Stimulated activated CD4-positive, alpha-beta T cell treated with anti-CD3 and anti-CD28 coated beads, Interleukin-2, amount 100 ng/mL, for 24 hours (primary cell): ENCODE data around the gene SLC22A5.

Source experiments
- DNase-seq, 2 donors: peaks; one replicate each; pipeline ENCODE4 v3.0.0-alpha.2; 2020

The SLC22A5 gene

GRCh38 chr5:132368186-132368585, 1.3 kb upstream of the SLC22A5 start:
- no peak for DNase-seq

DNA sequence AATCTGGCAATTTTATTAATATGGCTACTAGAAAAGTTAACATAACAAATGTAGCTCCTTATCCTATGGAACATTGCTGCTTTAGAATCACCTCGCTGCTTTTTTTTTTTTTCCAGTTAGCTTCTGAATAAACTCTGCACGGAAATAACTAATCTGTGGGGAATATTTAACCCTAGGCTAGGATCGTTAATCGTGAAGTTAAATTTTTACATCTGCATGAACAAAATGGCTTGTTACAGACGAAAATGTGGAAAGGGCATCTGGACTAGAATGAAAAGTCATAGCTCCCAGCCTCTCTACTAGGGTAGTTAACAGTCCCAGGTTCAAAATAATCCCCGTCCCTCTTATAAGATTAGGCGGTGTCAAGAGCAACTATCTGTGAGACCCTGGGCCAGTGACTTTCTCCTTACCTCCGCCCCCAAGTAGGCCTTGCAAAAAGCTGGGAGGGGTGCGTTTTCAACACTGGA, 470 bp upstream of the SLC22A5 start:
- no peak for DNase-seq

DNA sequence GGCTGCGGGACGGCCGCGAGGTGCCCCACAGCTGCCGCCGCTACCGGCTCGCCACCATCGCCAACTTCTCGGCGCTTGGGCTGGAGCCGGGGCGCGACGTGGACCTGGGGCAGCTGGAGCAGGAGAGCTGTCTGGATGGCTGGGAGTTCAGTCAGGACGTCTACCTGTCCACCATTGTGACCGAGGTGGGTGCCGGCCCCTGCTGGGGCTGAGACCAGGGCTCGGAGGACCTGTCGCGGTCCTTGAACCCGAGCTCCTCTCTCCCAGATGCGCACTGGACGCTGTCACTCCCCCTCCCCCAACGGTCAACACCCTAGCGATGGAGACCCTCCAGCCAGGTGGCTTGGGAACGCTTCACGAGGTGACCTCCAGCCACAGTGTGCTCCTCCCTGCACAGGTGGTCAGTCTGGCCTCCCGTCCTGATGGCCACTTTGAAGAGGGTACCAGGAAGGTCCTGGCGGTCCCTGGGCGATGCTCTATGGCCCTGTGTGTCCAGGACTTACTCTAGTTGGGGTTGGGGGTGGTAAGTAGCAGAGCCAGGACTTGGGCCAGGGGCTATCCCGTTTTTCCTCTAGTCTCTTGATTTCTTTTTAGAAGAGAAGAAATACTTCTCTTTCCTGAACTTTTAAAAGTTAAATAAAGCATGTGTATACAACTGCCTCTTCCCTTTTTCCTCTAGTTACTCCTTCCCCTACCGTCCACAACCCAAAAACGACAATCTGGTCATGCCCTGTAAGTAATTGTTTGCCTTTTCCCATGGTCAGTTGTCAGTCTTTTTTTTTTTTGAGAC, 866 bp downstream of the SLC22A5 start:
- no peak for DNase-seq

- no peak for DNase-seq
These were observed 1.6 kb downstream of the SLC22A5 start for GRCh38 chr5:132370971-132371602.

DNA sequence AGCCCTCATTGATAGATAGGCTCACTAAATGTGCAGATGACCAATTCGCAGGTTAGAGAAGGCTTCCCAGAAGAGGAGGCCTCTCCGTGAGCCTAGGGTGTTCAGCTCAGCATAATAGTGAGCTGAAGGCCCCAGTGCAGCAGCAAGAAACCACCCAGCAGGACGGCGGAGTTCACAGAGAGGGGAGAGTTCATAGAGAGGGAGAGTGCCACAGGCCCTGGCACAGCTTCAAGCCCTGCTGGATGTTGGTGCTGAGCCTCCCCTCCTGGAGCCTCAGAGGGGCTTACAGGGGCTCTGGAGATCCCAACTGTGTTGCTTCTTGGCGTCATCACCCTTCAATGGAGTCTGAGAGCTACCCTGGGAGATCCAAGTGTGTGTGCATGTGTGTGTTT, 2.1 kb downstream of the SLC22A5 start:
- DNase-seq = no peak

GRCh38 chr5:132372127-132372526, 2.6 kb downstream of the SLC22A5 start:
- DNase-seq = no peak

- no peak for DNase-seq
These were observed 3.0 kb downstream of the SLC22A5 start for GRCh38 chr5:132372542-132372941.

DNA sequence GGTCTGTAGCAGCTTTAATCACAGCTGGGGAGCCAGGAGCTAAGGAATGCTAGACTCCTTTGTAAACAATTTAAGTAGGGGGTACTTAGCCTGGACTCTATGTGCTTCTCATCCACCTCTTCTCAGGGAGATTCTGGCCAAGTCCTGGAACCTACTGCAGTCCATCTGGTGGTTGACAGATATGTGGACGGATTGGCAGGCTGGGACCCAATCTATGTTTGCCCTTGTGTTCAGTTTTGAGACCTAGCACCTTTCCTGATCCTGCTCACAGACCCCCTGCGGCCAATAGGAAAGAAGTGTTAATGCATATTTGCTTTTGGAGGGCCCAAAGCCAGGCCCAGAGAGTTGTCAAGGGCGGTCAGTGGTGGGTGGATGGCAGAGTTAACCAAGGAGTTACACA, 6.4 kb downstream of the SLC22A5 start:
- DNase-seq = no peak

DNA sequence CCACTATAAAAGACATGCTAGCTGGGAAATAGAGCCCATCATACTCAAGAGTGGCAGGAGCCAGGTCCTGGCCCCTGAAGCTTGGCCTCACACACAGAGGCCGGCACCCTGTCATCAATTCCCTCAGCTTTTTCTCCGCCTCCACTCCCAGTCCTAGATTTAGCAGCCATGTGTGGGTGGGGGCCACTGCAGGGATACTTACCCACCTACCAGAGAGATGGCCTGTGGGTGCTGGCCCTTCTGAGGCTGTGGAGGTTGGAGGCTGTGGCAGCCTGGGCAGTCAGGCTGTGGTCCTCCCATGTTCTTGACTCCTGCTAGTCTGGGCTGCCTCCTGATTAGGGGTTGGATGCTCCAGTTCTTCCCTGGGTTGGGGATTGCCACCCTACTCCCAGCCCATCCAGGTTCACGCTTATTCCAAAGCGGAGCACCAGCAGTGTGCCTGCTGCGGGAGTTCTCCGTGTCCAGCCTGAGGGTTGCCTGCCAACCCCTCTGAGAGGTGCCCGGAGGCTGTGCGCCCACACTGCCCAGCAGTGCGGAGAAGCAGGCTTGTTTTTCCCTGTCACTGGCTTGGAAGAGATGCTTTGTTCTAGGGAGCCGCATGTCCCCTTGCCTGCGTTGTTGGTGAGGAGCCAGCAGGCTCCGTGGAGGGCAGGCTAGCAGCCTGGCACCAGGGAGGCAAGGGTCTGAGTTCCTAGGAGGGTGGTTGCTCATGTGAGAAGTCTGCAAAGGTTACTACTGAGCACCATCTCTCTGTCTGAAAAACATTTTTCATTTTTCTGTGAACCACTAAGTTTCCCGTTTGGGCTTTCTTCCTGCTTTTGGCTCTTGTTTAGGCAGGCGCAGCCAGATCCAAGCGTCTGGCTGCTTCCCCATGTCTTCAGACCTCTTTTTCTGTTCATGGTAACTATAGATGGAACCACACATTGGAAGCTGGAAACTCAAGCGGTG, 7.5 kb downstream of the SLC22A5 start:
- DNase-seq = no peak

- no peak for DNase-seq
These were observed 8.2 kb downstream of the SLC22A5 start for GRCh38 chr5:132377738-132378137.

GRCh38 chr5:132378580-132378979, 9.1 kb downstream of the SLC22A5 start:
- DNase-seq = no peak

GRCh38 chr5:132380047-132380446, 10.5 kb downstream of the SLC22A5 start:
- no peak for DNase-seq

- DNase-seq = no peak
These were observed 11.2 kb downstream of the SLC22A5 start for GRCh38 chr5:132380741-132381140.

DNA sequence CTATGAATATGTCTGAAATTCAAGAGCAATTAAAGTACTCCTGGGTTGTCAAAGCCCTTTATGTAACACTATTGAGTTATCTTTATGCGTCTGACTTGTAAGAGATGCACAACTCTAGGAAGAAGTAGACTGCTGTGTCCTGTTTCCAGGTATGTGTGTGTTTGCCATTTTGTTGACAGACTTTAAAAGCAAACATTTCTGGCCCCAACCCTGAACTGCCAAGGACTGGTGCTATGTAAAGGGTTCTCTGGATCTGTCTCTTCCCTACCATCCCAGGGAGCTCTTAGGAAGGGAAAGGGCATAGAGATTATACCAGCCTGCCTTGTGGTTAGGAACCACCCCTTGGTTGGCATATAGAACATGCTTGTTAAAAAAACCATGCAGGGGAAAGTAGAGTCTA, 12.1 kb downstream of the SLC22A5 start:
- no peak for DNase-seq

GRCh38 chr5:132383261-132383660, 13.8 kb downstream of the SLC22A5 start:
- no peak for DNase-seq

GRCh38 chr5:132383984-132384383, 14.5 kb downstream of the SLC22A5 start:
- no peak for DNase-seq

DNA sequence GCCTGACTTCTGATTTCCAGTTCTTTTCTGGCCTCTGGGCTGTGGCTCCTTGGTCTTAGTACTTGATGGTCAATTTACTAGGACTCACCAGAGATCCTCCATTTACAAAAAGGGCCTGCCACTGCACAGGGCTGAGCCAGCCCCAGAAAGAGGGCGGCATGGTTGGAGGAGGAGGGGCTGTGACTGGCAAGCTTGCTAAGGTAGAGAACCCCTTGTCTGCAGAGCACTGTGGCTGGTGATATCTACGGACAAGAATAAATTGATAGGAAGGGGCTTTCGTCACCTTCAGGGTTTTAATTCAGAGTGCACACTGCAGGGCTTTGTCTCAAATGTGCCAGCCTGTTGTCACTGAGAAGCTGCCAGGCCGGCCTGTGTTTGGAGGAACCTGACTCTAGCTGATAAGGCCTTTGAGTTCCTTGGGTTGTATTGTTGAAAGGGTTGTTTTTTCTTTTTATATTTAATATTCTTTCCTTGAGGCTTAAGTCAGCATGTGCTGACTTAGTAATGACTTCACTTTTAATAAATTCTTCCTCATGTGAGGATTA, 15.1 kb downstream of the SLC22A5 start:
- DNase-seq = no peak

DNA sequence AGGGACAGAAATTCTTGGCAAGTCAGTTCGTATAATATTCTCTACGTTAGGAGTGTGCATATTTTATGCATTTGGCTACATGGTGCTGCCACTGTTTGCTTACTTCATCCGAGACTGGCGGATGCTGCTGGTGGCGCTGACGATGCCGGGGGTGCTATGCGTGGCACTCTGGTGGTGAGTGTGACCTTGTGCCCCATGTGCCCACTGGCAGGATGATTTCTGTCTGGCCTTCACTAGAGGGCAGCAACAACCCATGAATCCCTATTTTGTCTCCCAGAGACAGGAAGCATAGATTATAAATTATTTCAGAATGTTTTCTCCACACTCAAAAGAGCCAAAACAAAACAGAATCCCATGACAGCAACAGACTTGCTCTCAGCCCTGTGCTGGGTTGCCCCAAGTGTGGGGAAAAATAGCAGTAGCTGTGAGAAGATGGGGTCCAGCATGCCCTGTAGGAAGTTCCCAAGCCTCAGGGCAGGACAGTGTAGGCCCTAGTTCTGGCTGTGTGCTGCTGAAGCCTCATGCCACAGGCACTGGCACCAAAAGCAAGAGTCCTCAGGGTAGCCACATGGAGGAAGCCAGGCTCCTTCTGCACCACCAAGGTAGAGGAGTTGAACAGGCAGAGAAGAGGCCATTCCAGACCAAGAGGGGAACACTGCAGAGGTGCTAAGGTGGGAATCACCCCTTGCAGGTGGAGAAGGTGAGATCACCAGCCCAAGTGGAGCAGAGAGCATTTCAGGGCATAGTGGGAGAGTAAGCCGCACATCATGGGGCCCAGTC, 16.0 kb downstream of the SLC22A5 start:
- peak; percentile 63 for DNase-seq

- peak; percentile 76 to 78 for DNase-seq
These were observed 17.3 kb downstream of the SLC22A5 start for GRCh38 chr5:132386644-132387286.

- peak in 1 of 2 donors; percentile 16 for DNase-seq
These were observed 18.2 kb downstream of the SLC22A5 start for GRCh38 chr5:132387640-132388117.

GRCh38 chr5:132388244-132389050, 18.9 kb downstream of the SLC22A5 start:
- peak in 1 of 2 donors; percentile 11 for DNase-seq
